OCI-LY7 (cell line): ENCODE data around the gene NSMF. TPM values are rescaled to one million over a fixed set of nuclear protein-coding genes. Genes with fewer than 3 reads are reported as not detected.

Experiments
- Bru-seq: library from RNA; stranded (reverse); fragments of 400-500 nt; gene quantifications from one replicate; lab custom pipeline; 2021; lab: Mats Ljungman, UMichigan
- BruChase-seq, 2 experiments: library from RNA; stranded (reverse); fragments of 400-500 nt; gene quantifications; one replicate each; lab custom pipeline; 2021; lab: Mats Ljungman, UMichigan
- BruUV-seq: library from RNA; stranded (reverse); fragments of 400-500 nt; replicated peaks from 2 replicates; lab custom pipeline; 2021; lab: Mats Ljungman, UMichigan
- CTCF ChIA-PET: fragments of 300-600 bp; sonication (Branson Sonifier 250); formaldehyde crosslinking; loops from one replicate; lab custom pipeline; 2022; ENCODE audit warnings: antibody characterized with exemption; ENCODE audit not compliant: unreplicated experiment; lab: Charles Lee
- POLR2A ChIA-PET: fragments of 300-600 bp; sonication (Branson Sonifier 250); formaldehyde crosslinking; loops from one replicate; lab custom pipeline; 2022; ENCODE audit warnings: antibody characterized with exemption; lab: Charles Lee
- DNase-seq: peaks from one replicate; pipeline ENCODE4 v3.0.0-alpha.2; 2015; ENCODE audit warnings: low spot score
- H2AFZ ChIP-seq: fragments of 200-600 bp; sonication (generic), shearing (Covaris generic); 2 replicates; pipeline ENCODE4 v1.6.1; 2014; ENCODE audit warnings: mild to moderate bottlenecking, antibody characterized with exemption, low read length, moderate library complexity
- H3K27ac ChIP-seq: fragments of 200-600 bp; sonication (generic); 2 replicates; pipeline ENCODE4 v1.5.1; 2014; ENCODE audit warnings: mixed run types, low read depth, mild to moderate bottlenecking, moderate library complexity, low read length, inconsistent platforms; ENCODE audit not compliant: poor library complexity, severe bottlenecking
- H3K36me3 ChIP-seq: fragments of 200-600 bp; sonication (generic); 2 replicates; pipeline ENCODE4 v1.6.1; 2014; ENCODE audit warnings: mild to moderate bottlenecking, antibody characterized with exemption, low read length, moderate library complexity, mixed read lengths; ENCODE audit not compliant: insufficient read depth
- H3K4me1 ChIP-seq: fragments of 200-600 bp; sonication (generic); 2 replicates; pipeline ENCODE4 v1.5.1; 2014; ENCODE audit warnings: mild to moderate bottlenecking, low read length; ENCODE audit not compliant: insufficient read depth, poor library complexity, severe bottlenecking
- H3K4me2 ChIP-seq: fragments of 200-600 bp; sonication (generic); 2 replicates; pipeline ENCODE4 v1.6.1; 2014; ENCODE audit warnings: mild to moderate bottlenecking, low read length
- H3K4me3 ChIP-seq: fragments of 200-600 bp; sonication (generic); 2 replicates; pipeline ENCODE4 v1.5.1; 2014; ENCODE audit warnings: mild to moderate bottlenecking, low read depth, low read length; ENCODE audit not compliant: poor library complexity, severe bottlenecking
- H3K79me2 ChIP-seq: fragments of 200-600 bp; sonication (generic); 2 replicates; pipeline ENCODE4 v1.6.1; 2016; ENCODE audit warnings: low read depth, mild to moderate bottlenecking, low read length, moderate library complexity, mixed read lengths; ENCODE audit not compliant: insufficient read depth
- H3K9me2 ChIP-seq: fragments of 200-600 bp; sonication (generic); 2 replicates; pipeline ENCODE4 v1.6.1; 2016; ENCODE audit warnings: mild to moderate bottlenecking, low read length, mixed read lengths; ENCODE audit not compliant: insufficient read depth
- H3K9me3 ChIP-seq: fragments of 200-600 bp; sonication (generic); 2 replicates; pipeline ENCODE4 v1.6.1; 2014; ENCODE audit warnings: mild to moderate bottlenecking, mixed run types, low read length, mixed read lengths
- H4K20me1 ChIP-seq: fragments of 200-600 bp; sonication (generic); 2 replicates; pipeline ENCODE4 v1.6.1; 2014; ENCODE audit warnings: mild to moderate bottlenecking, antibody characterized with exemption, low read length, moderate library complexity, mixed read lengths; ENCODE audit not compliant: insufficient read depth
- CTCF ChIP-seq: fragments of 200-600 bp; sonication (generic); conservative IDR thresholded peaks from 2 replicates; pipeline ENCODE4 v1.5.1; 2014; ENCODE audit warnings: mild to moderate bottlenecking, antibody characterized with exemption, low read length, moderate library complexity, mixed read lengths
- EZH2phosphoT487 ChIP-seq: fragments of 200-600 bp; sonication (generic); IDR thresholded peaks from 2 replicates; pipeline ENCODE4 v1.6.1; 2018; ENCODE audit warnings: low read depth, borderline replicate concordance, mild to moderate bottlenecking, mixed run types, antibody characterized with exemption, low read length, moderate library complexity, mixed read lengths
- intact Hi-C: fragments of 100-400 bp; cut with micrococcal nuclease; formaldehyde crosslinking; loops from one replicate; pipeline ENCODE4 v1.10.0; 2022; ENCODE audit not compliant: unreplicated experiment
- long read RNA-seq: library from polyadenylated mRNA; stranded (forward); transcript quantifications from one replicate; pipeline ENCODE4 v2.0.0, GENCODE V29; 2022
- total RNA-seq, 2 experiments: library from RNA; depleted of rRNA in 1 of 2; stranded (reverse); fragments of >200 nt in 1 of 2; shearing (Covaris generic) in 1 of 2; gene quantifications; 2 replicates each; pipeline ENCODE4 v1.2.3, GENCODE V29; 2014 to 2022

NSMF gene
- total RNA-seq (2014; rRNA removed; shearing (Covaris generic)) (15.8 and 20.3 TPM in 2 replicates), total RNA-seq (2022) (29.0 and 29.8 TPM in 2 replicates), Bru-seq, nascent RNA (percentile 44 among the genes with signal in this experiment), BruChase-seq, experiment 1, labeled RNA remaining after a 6-hour chase (percentile 55 among the genes with signal in this experiment), BruChase-seq, experiment 2, labeled RNA remaining after a 2-hour chase (percentile 56 among the genes with signal in this experiment)
- long read RNA-seq, transcript NSMF-201 (15 exons, 2,981 nt) = major isoform, 14 of 27 reads
- long read RNA-seq, partial matches to known transcripts = 0 of 27 reads
- long read RNA-seq, other reads (novel, unspliced or antisense) = 11 of 27 reads

- ChIA-PET CTCF (no interaction called here), POLR2A (no interaction called here)
- peak within 1 kb of the TSS; percentile 62; the same call in 1 of the 2 replicates for H2AFZ ChIP-seq
- peak within 1 kb of the TSS; percentile 32 for H3K27ac ChIP-seq
- no peaks in the 10 kb centered on the region for H4K20me1 ChIP-seq
- H3K4me1 ChIP-seq = peaks cover 42% of the 10 kb centered on the region
- H3K4me3 ChIP-seq = peak within 1 kb of the TSS; percentile 77
- H3K4me2 ChIP-seq = peak within 1 kb of the TSS; percentile 93
- peak; percentile 94 for DNase-seq
- no peaks in the 10 kb centered on the region for H3K9me2 ChIP-seq
- TF ChIP-seq EZH2phosphoT487 (no peak), CTCF (no peak)
- no peaks in the 10 kb centered on the region for H3K79me2 ChIP-seq
- no peaks in the 10 kb centered on the region for H3K36me3 ChIP-seq
- BruUV-seq = no TSS peak
- intact Hi-C loops = no loop called here
- no peaks in the 10 kb centered on the region for H3K9me3 ChIP-seq
Measured at GRCh38 chr9:137459152-137459600, at the start of gene NSMF. Gene NSMF (minus strand): TSS chr9:137459334. CDS start chr9:137459102, 232 bp downstream.

GRCh38 chr9:137506702-137507171 is 47.6 kb upstream of the NSMF start:
- no peak overlapping the region for H3K4me2 ChIP-seq
- intact Hi-C loops = no loop called here
- DNase-seq = no peak
- no peaks in the 10 kb centered on the region for H3K4me1 ChIP-seq
- TF ChIP-seq CTCF (no peak), EZH2phosphoT487 (no peak)
- no peak overlapping the region for H3K27ac ChIP-seq
- BruUV-seq = no TSS peak
- H3K36me3 ChIP-seq = no peaks in the 10 kb centered on the region
- H3K79me2 ChIP-seq = no peaks in the 10 kb centered on the region
- ChIA-PET POLR2A (no interaction called here), CTCF (no interaction called here)
- no peaks in the 10 kb centered on the region for H3K9me3 ChIP-seq
- H2AFZ ChIP-seq = no peak overlapping the region
- H3K9me2 ChIP-seq = no peaks in the 10 kb centered on the region
- no peaks in the 10 kb centered on the region for H4K20me1 ChIP-seq
- H3K4me3 ChIP-seq = no peak overlapping the region

- BruUV-seq = no TSS peak
- H3K27ac ChIP-seq = no peak overlapping the region
- POLR2A ChIA-PET = no interaction called here
Measured at GRCh38 chr9:137506274-137506673, 47.1 kb upstream of the NSMF start.

More at GRCh38 chr9:137506274-137506673, 47.1 kb upstream of the NSMF start:
- Histone ChIP-seq H4K20me1 (no peaks in the 10 kb centered on the region), H3K79me2 (no peaks in the 10 kb centered on the region), H3K36me3 (no peaks in the 10 kb centered on the region), H3K4me2 (no peak overlapping the region), H3K4me1 (no peaks in the 10 kb centered on the region), H3K9me2 (no peaks in the 10 kb centered on the region), H3K4me3 (no peak overlapping the region), H3K9me3 (no peaks in the 10 kb centered on the region), H2AFZ (no peak overlapping the region)
- TF ChIP-seq CTCF (no peak), EZH2phosphoT487 (no peak)
- CTCF ChIA-PET = no interaction called here
- intact Hi-C loops = no loop called here
- DNase-seq = no peak
